GM06990 (cell line): ENCODE data around the gene SPEF2.

Experiments
- DNase-seq: peaks from one replicate; pipeline ENCODE4 v3.0.0-alpha.2; 2011; ENCODE audit not compliant: insufficient read length; ENCODE audit errors: extremely low read depth
- H3K27me3 ChIP-seq: replicated peaks from 2 replicates; pipeline ENCODE4 v1.6.0; 2011; ENCODE audit warnings: low read length; ENCODE audit not compliant: control insufficient read depth, insufficient read depth
- H3K36me3 ChIP-seq: 2 replicates; pipeline ENCODE4 v1.5.1; 2011; ENCODE audit warnings: low read length; ENCODE audit not compliant: control insufficient read depth, insufficient read depth
- H3K4me3 ChIP-seq: replicated peaks from 2 replicates; pipeline ENCODE4 v1.5.1; 2011; ENCODE audit warnings: low read depth, mild to moderate bottlenecking, control low read depth, low read length
- CTCF ChIP-seq: IDR thresholded peaks from 2 replicates; pipeline ENCODE4 v1.5.1; 2011; ENCODE audit warnings: low read length, control low read depth, mild to moderate bottlenecking, inconsistent platforms; ENCODE audit not compliant: insufficient read depth, poor library complexity, severe bottlenecking

Gene SPEF2

GRCh38 chr5:35745193-35745592 is 127.5 kb downstream of the SPEF2 start:
- no peak overlapping the region for H3K4me3 ChIP-seq
- H3K36me3 ChIP-seq: no peaks in the 10 kb centered on the region
- H3K27me3 ChIP-seq: no peaks in the 10 kb centered on the region
- peak; percentile 29 for DNase-seq
- TF ChIP-seq CTCF: no peak

- Histone ChIP-seq H3K4me3 (no peak overlapping the region), H3K36me3 (no peaks in the 10 kb centered on the region), H3K27me3 (no peaks in the 10 kb centered on the region)
- no peak for TF ChIP-seq CTCF
- no peak for DNase-seq
Observed at GRCh38 chr5:35745660-35746059, 128.0 kb downstream of the SPEF2 start.

- TF ChIP-seq CTCF: no peak
- DNase-seq: no peak
- no peak overlapping the region for H3K4me3 ChIP-seq
- H3K27me3 ChIP-seq: no peaks in the 10 kb centered on the region
- no peaks in the 10 kb centered on the region for H3K36me3 ChIP-seq
Observed at GRCh38 chr5:35752012-35752411, 134.3 kb downstream of the SPEF2 start.

- H3K4me3 ChIP-seq: no peak overlapping the region
- no peaks in the 10 kb centered on the region for H3K27me3 ChIP-seq
- no peaks in the 10 kb centered on the region for H3K36me3 ChIP-seq
- no peak for TF ChIP-seq CTCF
- no peak for DNase-seq
Observed at GRCh38 chr5:35753500-35753899, 135.8 kb downstream of the SPEF2 start.

GRCh38 chr5:35754481-35754880 is 136.8 kb downstream of the SPEF2 start:
- H3K4me3 ChIP-seq: no peak overlapping the region
- H3K36me3 ChIP-seq: no peaks in the 10 kb centered on the region
- no peaks in the 10 kb centered on the region for H3K27me3 ChIP-seq
- no peak for DNase-seq
- no peak for TF ChIP-seq CTCF

- Histone ChIP-seq H3K27me3 (no peaks in the 10 kb centered on the region), H3K4me3 (no peak overlapping the region), H3K36me3 (no peaks in the 10 kb centered on the region)
- no peak for DNase-seq
- TF ChIP-seq CTCF: no peak
Observed at GRCh38 chr5:35755966-35756365, 138.3 kb downstream of the SPEF2 start.
